HTR-8/SVneo (cell line): ENCODE results near the gene PPP6R1.

Experiments
- DNase-seq: peaks from one replicate; pipeline ENCODE4 v3.0.0; 2011; ENCODE audit warnings: low spot score, mixed read lengths; ENCODE audit not compliant: insufficient read length
- FAIRE-seq: peaks from 2 replicates; lab custom pipeline; 2011; peaks lifted over from hg19 to GRCh38; lab: Jason Lieb, UNC

PPP6R1 gene

GRCh38 chr19:55246462-55247451 is 12.1 kb downstream of the PPP6R1 start:
- no peak for FAIRE-seq
- no peak for DNase-seq

GRCh38 chr19:55245236-55245904 is 13.4 kb downstream of the PPP6R1 start:
- no peak for DNase-seq

GRCh38 chr19:55244004-55244680 is 14.7 kb downstream of the PPP6R1 start:
- FAIRE-seq (no peak), DNase-seq (no peak)

More at GRCh38 chr19:55245236-55245904, 13.4 kb downstream of the PPP6R1 start:
- no peak for FAIRE-seq

- no peak for DNase-seq
- FAIRE-seq, result no peak
Observed at GRCh38 chr19:55242517-55242916, 16.3 kb downstream of the PPP6R1 start.

GRCh38 chr19:55241935-55242464 is 16.8 kb downstream of the PPP6R1 start:
- FAIRE-seq (no peak), DNase-seq (no peak)

- FAIRE-seq, result no peak
- no peak for DNase-seq
Observed at GRCh38 chr19:55241143-55241934, 17.5 kb downstream of the PPP6R1 start.

- FAIRE-seq, result no peak
- DNase-seq, result no peak
Observed at GRCh38 chr19:55240713-55241020, 18.1 kb downstream of the PPP6R1 start.

- FAIRE-seq (no peak), DNase-seq (no peak)
Observed at GRCh38 chr19:55239004-55239403, 19.8 kb downstream of the PPP6R1 start.

- DNase-seq (no peak), FAIRE-seq (no peak)
Observed at GRCh38 chr19:55238030-55238429, 20.8 kb downstream of the PPP6R1 start.

GRCh38 chr19:55232986-55233385 is 25.8 kb downstream of the PPP6R1 start:
- FAIRE-seq, result no peak
- DNase-seq, result no peak

- FAIRE-seq (no peak), DNase-seq (no peak)
Observed at GRCh38 chr19:55232286-55232602, 26.6 kb downstream of the PPP6R1 start.

GRCh38 chr19:55231391-55232285 is 27.2 kb downstream of the PPP6R1 start:
- DNase-seq, result no peak
- no peak for FAIRE-seq

- DNase-seq, result no peak
Observed at GRCh38 chr19:55230780-55231179, 28.0 kb downstream of the PPP6R1 start.

GRCh38 chr19:55230329-55230728 is 28.5 kb downstream of the PPP6R1 start:
- FAIRE-seq (no peak), DNase-seq (no peak)

More at GRCh38 chr19:55230780-55231179, 28.0 kb downstream of the PPP6R1 start:
- FAIRE-seq, result no peak

- DNase-seq, result no peak
- FAIRE-seq, result no peak
Observed at GRCh38 chr19:55229789-55230182, 29.0 kb downstream of the PPP6R1 start.

- no peak for FAIRE-seq
- DNase-seq, result no peak
Observed at GRCh38 chr19:55229145-55229788, 29.6 kb downstream of the PPP6R1 start.

- no peak for DNase-seq
- no peak for FAIRE-seq
Observed at GRCh38 chr19:55228403-55229031, 30.3 kb downstream of the PPP6R1 start, which contains the start of gene TMEM86B. Gene TMEM86B, minus strand, starts transcription at chr19:55228763. Its CDS starts 22 bp downstream, at chr19:55228741.

GRCh38 chr19:55228015-55228391 is 30.8 kb downstream of the PPP6R1 start:
- DNase-seq, result no peak
- FAIRE-seq, result no peak
